Activated naive CD4-positive, alpha-beta T cell treated with Interleukin-2 at 50 U/mL for 16 hours (primary cell): ENCODE results near the gene BPIFB6.

Experiments
- DNase-seq: peaks from one replicate; pipeline ENCODE4 v3.0.0-alpha.2; 2020

BPIFB6 gene, protein sequence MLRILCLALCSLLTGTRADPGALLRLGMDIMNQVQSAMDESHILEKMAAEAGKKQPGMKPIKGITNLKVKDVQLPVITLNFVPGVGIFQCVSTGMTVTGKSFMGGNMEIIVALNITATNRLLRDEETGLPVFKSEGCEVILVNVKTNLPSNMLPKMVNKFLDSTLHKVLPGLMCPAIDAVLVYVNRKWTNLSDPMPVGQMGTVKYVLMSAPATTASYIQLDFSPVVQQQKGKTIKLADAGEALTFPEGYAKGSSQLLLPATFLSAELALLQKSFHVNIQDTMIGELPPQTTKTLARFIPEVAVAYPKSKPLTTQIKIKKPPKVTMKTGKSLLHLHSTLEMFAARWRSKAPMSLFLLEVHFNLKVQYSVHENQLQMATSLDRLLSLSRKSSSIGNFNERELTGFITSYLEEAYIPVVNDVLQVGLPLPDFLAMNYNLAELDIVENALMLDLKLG

DNA sequence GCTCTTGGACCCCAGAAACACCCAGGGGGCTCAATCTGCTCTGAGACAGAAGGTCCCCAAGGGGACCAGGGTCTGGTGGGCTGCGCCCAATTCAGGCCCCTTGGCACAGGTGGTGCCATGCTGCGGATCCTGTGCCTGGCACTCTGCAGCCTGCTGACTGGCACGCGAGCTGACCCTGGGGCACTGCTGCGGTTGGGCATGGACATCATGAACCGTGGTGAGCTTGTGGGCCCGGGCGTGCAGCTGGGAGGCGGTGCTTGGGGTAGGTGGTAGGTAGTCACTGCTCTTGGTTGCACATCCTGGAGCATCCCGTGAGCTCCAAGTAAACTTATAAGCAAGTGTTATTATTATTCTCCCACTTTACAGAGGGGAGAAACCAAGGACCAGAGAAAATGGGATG is at the start of gene BPIFB6:
Gene BPIFB6 (plus strand): TSS at position 118 of the 400 bp plus-strand sequence. CDS start 0 bp downstream, at position 118.
- no peak for DNase-seq

GRCh38 chr20:32982617-32983458 is 48.6 kb upstream of the BPIFB6 start:
- DNase-seq, result no peak

GRCh38 chr20:32983459-32984112 is 47.9 kb upstream of the BPIFB6 start:
- DNase-seq, result no peak

DNA sequence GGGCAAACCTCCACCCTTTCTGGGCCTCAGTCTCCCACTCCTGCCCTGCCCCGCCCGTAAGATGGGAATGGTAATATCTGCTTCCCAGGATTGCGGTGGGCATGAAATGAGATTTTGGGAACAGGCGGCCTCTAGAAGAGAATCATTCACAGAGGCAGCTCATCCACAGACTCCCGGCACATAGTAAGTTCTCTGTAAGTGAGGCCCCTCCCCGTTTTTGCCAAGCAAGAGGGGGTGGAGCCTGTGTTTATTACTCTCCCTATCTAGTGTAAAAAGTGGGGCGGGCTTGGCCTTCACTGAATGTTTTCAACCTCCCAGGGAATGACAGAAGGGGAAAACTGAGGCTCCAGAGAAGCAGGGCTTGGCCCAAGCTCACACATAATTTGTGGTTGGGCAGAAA is 47.3 kb upstream of the BPIFB6 start:
- no peak for DNase-seq

- no peak for DNase-seq
Observed at GRCh38 chr20:32984631-32985354, 46.7 kb upstream of the BPIFB6 start.

- no peak for DNase-seq
Observed at GRCh38 chr20:32985596-32985995, 45.9 kb upstream of the BPIFB6 start.

DNA sequence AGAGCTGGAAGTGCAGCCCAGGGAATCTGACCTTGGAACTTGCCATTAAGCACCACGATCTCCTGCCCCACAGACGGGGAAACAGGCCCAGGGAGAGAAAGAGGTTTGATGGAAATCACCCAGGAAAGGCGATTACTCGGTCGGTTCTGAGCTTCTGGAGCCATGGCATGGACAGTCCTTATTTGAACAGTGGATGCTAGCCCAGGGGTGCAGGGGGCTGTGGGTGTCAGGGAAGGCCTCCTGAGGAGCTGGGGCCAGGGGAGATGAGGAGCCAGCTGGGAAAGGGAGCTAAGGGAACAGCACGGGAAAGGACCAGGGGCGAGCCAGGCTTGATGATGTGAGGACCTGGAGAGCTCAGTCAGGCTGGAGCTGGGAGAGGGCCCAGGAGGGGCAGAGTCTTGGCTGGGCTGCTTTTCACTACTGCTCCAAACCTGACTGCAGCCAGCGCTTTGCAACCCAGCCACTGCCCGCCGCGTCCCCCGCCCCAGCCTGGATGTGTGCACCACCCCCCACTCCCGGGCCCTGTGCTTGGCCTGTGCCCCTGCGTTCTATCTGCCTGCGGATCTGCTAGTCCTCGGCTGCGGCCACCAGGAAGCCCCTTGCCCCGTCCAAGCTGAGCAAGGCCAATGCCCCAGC is 45.0 kb upstream of the BPIFB6 start:
- DNase-seq, result no peak

DNA sequence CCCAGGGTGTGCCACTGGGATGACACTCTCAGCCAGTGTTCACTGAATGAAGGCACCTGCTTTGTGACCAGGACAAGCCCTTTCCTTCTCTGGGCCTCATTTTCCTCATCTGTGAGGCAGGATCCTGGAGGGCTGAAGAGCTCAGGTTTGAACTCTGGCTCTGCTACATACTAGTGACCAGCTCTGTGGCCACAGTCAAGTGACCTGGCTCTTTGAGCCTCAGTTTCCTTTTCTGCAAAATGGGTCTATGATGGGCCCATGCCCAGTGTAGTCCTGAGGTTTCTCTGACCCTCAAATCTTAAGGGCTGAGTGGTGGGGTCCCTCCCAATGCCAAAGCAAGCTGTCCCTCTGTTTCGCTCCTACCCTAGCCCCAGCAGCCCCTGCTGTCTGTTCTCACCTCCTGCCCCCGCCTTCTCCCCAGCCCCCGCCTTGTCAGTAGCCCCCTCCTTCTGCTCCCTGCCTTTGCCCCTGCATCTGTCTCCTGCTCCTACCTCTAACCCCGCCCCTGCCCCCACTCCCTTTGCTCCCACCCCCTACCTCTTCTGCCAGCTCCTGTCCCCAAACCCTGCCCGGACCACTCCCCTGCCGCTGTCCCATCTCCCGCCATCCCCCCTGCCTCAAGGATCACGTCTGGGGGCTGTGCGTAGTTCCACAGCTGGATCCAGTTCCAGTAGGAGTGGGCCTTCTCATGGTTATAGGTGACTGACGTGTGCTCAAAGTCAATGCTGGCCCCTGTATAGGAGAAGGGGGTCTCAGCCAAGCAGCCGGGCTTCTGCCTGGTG is 44.2 kb upstream of the BPIFB6 start:
- no peak for DNase-seq

DNA sequence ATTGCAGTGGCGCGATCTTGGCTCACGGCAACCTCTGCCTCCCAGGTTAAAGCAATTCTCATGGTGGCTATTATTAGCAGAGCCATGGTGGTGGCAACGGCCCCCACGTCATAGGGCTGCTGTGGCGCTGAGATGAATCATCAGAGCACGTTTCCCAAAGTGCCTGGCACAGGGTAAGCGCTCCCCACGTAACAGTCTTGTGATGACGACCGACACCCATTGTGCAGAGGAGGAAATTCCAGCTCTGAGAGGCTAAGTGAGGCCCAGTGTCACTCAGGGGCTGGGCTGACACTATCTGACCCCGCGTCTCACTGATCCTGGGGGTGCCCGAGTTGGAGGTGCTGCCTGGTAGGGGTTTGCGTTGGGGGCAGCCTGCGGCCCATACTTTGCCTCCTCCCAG is 43.4 kb upstream of the BPIFB6 start:
- no peak for DNase-seq

DNA sequence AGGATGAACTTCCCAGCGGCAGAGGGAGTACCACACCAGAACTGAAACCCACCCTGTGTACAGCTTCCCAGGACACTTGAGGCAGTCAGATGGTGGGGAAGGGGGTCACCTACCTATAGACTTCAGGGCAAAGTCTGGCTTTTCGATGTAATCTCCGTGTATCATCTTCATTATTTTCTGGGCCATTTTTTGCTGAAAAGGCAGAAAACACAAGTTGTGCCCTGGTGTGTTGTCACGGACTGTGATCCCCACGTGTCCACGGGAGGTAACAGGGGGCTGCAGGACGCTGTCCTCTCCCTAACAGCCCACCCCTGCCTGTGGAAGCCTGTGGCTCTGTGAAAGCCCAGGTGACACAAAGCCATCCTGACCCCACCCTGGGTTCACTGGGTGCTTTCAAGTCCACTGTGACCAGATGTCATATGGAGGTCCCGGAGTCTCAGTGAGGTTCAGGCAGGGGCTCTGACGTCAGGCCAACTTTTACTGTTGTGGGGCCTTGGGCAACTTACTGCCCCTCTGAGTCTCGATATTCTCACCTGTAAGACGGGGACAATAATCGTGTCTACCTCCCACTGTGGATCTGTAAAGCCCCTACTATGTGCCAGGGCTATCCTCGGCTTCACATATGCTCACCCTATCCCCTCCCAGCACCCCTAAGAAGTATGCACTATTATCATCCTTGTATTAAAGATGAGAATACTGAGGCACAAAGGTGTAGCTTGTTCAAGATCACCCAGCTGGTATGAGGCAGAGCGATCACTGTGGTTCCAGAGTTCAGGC is 41.8 kb upstream of the BPIFB6 start:
- no peak for DNase-seq

DNA sequence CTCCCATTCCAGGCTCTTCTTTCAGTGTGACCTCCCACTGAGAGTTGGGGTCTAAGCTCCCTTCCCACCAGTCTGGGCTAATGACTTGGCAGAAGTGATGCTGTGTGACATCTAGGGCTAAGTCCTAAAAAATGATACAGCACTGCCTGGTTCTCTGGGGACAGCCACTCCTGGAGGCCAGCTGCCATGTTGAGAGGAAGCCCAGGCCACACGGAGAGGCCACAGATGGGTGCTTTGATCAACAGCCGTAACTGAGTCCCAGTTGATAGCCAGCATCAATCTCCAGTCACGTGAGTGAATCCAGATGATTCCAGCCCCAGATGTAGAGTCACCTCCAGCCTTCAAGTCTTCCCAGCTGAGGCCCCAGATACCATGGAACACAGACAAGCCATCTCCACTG is 41.0 kb upstream of the BPIFB6 start:
- DNase-seq, result no peak

DNA sequence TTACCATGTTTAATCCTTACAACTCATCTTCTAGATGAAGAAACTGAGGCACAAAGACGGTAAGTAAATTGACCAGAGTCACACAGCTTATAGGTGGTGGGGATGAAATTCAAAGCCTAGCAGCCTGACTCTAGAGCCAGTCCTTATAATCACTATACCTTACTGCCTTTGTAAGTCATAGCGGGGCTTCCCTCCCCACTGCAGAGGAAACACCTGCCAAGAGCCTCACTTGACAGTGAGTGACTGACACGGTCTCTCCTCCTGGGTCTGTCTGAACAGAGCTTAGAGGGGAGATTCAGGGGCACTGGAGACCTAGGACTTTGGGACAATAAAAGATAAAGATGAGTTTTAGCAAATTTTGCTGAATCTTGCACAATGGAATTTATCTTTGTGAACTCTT is 40.1 kb upstream of the BPIFB6 start:
- no peak for DNase-seq

- no peak for DNase-seq
Observed at GRCh38 chr20:32991792-32992641, 39.4 kb upstream of the BPIFB6 start.

DNA sequence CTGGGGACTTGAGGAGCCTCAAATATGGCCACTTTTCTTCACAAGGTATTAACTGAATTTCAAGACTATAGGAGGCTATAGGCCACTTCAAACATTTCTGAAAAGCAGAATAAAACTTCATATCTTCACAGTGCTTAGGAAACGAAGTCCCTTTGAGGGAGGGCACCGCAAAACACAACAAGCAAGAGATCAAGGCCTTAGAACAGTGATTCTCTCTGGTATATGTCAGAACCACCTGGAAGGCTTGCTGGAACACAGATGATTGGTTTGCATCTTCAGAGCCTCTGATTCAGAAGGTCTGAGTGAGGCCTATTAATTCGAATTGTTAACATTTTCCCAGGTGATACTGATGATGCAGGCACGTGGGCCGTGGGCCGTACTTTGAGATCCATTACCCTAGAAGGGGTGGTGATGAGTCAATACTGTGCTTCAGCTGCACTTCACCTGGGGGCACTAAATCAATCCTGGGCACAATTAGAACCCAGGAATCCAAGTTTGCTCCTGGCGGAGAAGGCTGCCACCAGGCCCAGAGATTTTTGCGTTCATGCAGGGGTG is 37.9 kb upstream of the BPIFB6 start:
- DNase-seq, result no peak

- no peak for DNase-seq
Observed at GRCh38 chr20:32995802-32996201, 35.6 kb upstream of the BPIFB6 start.

DNA sequence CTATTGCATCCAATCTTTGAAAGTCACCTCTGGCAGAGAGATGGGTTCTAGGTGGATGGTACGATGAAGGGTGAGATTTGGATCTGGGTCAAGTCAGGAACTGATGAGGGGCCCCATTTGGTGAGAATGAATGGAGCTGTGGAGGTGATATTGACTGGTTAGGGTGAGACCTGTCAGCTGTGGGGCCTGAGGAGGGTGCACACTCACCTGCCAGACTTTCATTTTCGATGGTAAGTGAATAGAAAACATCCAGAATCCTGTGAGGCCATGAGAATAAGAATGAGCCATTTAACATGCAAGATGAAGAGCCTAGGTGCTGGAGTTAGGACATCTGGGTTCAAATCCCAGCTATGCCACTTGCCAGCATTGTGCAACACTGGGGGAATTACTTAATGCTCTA is 34.0 kb upstream of the BPIFB6 start:
- no peak for DNase-seq

DNA sequence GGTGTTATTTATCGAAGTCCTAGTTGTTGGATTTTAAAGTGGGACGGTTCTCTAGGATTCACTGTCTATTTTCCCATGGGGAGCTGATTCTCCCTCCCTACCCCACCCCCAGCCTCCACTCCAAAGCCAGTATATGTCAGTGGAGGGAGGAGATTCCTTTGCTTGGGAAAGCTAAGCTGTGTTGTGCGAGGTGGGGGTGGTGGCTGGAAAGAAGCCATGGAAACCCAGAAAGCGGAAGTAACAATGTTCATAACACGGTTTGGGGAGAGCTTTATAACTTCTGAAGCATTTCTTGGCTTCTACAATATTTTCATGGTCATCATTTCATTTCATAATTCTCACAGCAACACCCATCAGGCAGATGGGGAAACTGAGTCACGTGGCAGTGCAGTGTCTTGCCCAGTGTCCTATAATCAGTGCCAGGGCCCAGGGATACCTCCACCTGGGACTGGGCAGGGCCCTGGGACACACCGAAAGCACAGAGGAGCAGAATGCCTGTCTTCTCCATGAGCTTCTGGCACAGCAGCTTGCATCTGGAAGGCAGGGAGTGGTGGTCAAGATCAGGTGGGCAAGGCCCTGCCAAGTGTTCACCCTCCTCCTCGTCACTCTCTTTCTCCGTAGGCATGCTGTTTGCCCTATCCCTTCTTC is 31.7 kb upstream of the BPIFB6 start:
- no peak for DNase-seq

DNA sequence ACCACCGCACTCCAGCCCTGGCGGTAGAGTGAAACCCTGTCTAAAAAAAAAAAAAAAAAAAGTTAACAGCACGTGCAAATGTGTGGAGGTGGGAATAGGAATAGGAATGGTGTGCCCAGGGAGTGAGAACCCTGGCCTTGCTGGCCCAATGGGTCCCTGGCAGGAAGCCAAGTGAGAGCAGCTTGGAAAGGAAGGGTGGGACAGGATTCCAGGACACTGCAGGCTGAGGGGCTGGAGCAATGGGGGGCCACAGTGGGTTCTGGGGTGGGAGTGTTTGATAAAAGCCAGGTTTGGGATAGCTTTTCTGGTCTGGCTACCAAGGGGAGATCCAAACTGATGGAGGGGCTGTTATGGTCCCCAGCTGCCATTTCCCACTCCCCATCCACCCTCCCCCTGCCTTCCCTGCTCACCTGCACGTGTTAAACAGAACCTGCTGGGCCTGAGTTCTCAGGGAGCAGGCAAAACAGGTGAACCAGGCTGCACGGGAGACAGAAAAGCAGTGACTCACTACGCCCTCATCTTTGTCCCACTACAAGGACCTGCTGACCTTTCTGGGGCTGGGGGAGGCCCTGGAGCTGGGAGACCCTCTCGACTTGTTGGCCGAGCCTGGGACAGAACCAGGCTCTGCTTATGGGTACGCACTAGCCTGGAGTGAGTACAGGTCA is 30.5 kb upstream of the BPIFB6 start:
- DNase-seq, result no peak
